NCI-H2196 treated with DMSO at 0.1 percent for 48 hours (cell line): ENCODE results near the gene MISFA.
"Not testable (repeated sequence)": the region's sequence is repeated elsewhere in the genome, so short reads cannot be mapped to it uniquely, and the experiment has no call there.

Experiments
- DNase-seq: peaks from one replicate; lab custom pipeline; 2025; ENCODE audit not compliant: unreplicated experiment; lab: John Stamatoyannopoulos, UW

The MISFA gene

GRCh38 chr11:18599739-18600230 lies at the start of gene MISFA:
MISFA (plus strand) TSS chr11:18599789; CDS start chr11:18599929, 140 bp downstream.
- DNase-seq: no peak

- no peak for DNase-seq
Measured at GRCh38 chr11:18563090-18563730, 36.4 kb upstream of the MISFA start.

GRCh38 chr11:18564149-18564548 lies 35.4 kb upstream of the MISFA start:
- no peak for DNase-seq

GRCh38 chr11:18566406-18566805 lies 33.2 kb upstream of the MISFA start:
- DNase-seq: no peak

- DNase-seq: no peak
Measured at GRCh38 chr11:18567081-18567480, 32.5 kb upstream of the MISFA start.

GRCh38 chr11:18575361-18575760 lies 24.2 kb upstream of the MISFA start:
- no peak for DNase-seq

- DNase-seq: no peak
Measured at GRCh38 chr11:18578975-18579598, 20.5 kb upstream of the MISFA start.

GRCh38 chr11:18580113-18580766 lies 19.3 kb upstream of the MISFA start:
- DNase-seq: no peak

GRCh38 chr11:18581825-18582224 lies 17.8 kb upstream of the MISFA start:
- DNase-seq: no peak

- DNase-seq: peak; percentile 20
Measured at GRCh38 chr11:18588297-18589252, 11.0 kb upstream of the MISFA start, which contains the start of gene UEVLD. UEVLD (minus strand) TSS chr11:18588734; CDS start chr11:18588654, 80 bp downstream.

- DNase-seq: no peak
Measured at GRCh38 chr11:18590571-18590970, 9.0 kb upstream of the MISFA start.

GRCh38 chr11:18594088-18594487 lies 5.5 kb upstream of the MISFA start:
- not testable (repeated sequence) for DNase-seq

- DNase-seq: no peak
Measured at GRCh38 chr11:18594999-18595749, 4.4 kb upstream of the MISFA start.

GRCh38 chr11:18600915-18601569 lies 1.5 kb downstream of the MISFA start:
- no peak for DNase-seq

GRCh38 chr11:18608376-18608775 lies 8.8 kb downstream of the MISFA start:
- no peak for DNase-seq

- no peak for DNase-seq
Measured at GRCh38 chr11:18611196-18611595, 11.6 kb downstream of the MISFA start.

GRCh38 chr11:18612394-18612793 lies 12.8 kb downstream of the MISFA start:
- no peak for DNase-seq

GRCh38 chr11:18614667-18615066 lies 15.1 kb downstream of the MISFA start:
- DNase-seq: no peak

- no peak for DNase-seq
Measured at GRCh38 chr11:18615628-18616392, 16.2 kb downstream of the MISFA start.
